Measurements from ENCODE around the gene ZNF28. TPM values are rescaled to one million over a fixed set of nuclear protein-coding genes. Genes with fewer than 3 reads are reported as not detected.
"Not testable (repeated sequence)": the region's sequence is repeated elsewhere in the genome, so short reads cannot be mapped to it uniquely, and the experiment has no call there.

ZNF28 gene
- polyA plus RNA-seq, 1 of the 3 experiments (the other 2 are of a cell fraction) = 4.8 TPM

DNA sequence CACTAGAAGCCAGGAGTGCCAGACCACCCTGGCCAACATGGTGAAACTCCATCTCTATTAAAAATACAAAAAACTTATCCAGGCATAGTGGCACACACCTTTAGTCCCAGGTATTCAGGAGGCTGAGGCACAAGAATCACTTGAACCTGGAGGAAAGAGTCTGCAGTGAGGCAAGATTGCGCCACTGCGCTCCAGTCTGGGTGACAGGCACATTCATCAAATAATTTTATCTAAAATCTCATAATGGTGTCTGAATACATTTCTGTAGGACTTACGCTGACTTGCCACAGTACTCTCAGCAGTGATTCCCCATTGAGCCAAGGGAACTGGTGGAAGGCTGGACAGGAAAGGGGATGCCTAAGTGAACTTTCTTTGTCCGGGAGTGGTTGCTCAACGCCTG, 4.3 kb upstream of the ZNF28 start:
- DNase-seq = no peak
- Histone ChIP-seq H3K9ac (no peak overlapping the region), H3K4me3 (ENCODE audit: low read depth in 2 of 2, low read length in 1 of 2) (no peak overlapping the region), H3K27me3 (ENCODE audit: insufficient read depth) (no peaks in the 10 kb centered on the region), H3K4me2 (no peak overlapping the region), H3K36me3 (replicated peaks in 1 of 2; ENCODE audit: control insufficient read depth in 1 of 2, insufficient read depth in 2 of 2, low read length in 1 of 2) (no peaks in the 10 kb centered on the region), H3K79me2 (ENCODE audit: insufficient read depth) (no peaks in the 10 kb centered on the region), H4K20me1 (ENCODE audit: insufficient read depth) (no peaks in the 10 kb centered on the region), H3K4me1 (ENCODE audit: control insufficient read depth in 1 of 2, insufficient read depth in 2 of 2, low read depth in 1 of 2, low read length in 1 of 2) (no peaks in the 10 kb centered on the region; a peak in 1 of 4 replicates), H2AFZ (ENCODE audit: low read depth) (no peak overlapping the region), H3F3A (replicated peaks; ENCODE audit: insufficient read depth) (no peaks in the 10 kb centered on the region), H3K9me2 (no peaks in the 10 kb centered on the region), H3K9me3 (no peaks in the 10 kb centered on the region), H3K27ac (ENCODE audit: low read depth in 2 of 2, low read length in 1 of 2) (no peak overlapping the region)
- WGBS (ENCODE audit: low lambda C conversion rate) = 58% methylated on average over 5 of the region's 5 CpGs
- ChIA-PET CTCF (no interaction called here), POLR2A (no interaction called here)
- TF ChIP-seq ELF1 (IDR thresholded peaks at IDR 0.05) (no peak), MEF2A (IDR thresholded peaks at IDR 0.05; ENCODE audit: borderline replicate concordance, low read depth) (no peak), CHD2 (IDR thresholded peaks at IDR 0.05; ENCODE audit: low read length, partially characterized antibody) (no peak)

- H3K4me1 ChIP-seq (ENCODE audit: control insufficient read depth in 1 of 2, insufficient read depth in 2 of 2, low read depth in 1 of 2, low read length in 1 of 2) = no peaks in the 10 kb centered on the region; a peak in 1 of 4 replicates
- H3K27ac ChIP-seq (ENCODE audit: low read depth in 2 of 2, low read length in 1 of 2) = no peak overlapping the region
- CTCF ChIA-PET = no interaction called here
- H3F3A ChIP-seq (replicated peaks; ENCODE audit: insufficient read depth) = no peaks in the 10 kb centered on the region
- H3K27me3 ChIP-seq (ENCODE audit: insufficient read depth) = no peaks in the 10 kb centered on the region
- no peak for TF ChIP-seq GABPA (IDR thresholded peaks at IDR 0.05; ENCODE audit: low read depth)
- TF ChIP-seq ZBTB33 (IDR thresholded peaks at IDR 0.05; ENCODE audit: borderline replicate concordance, low read depth) = no peak
- no peak for TF ChIP-seq YY1 (IDR thresholded peaks at IDR 0.05; ENCODE audit: low read depth)
- TF ChIP-seq RCOR1 (IDR thresholded peaks at IDR 0.05; ENCODE audit: low read length) = no peak
- TF ChIP-seq, protein P1, sequence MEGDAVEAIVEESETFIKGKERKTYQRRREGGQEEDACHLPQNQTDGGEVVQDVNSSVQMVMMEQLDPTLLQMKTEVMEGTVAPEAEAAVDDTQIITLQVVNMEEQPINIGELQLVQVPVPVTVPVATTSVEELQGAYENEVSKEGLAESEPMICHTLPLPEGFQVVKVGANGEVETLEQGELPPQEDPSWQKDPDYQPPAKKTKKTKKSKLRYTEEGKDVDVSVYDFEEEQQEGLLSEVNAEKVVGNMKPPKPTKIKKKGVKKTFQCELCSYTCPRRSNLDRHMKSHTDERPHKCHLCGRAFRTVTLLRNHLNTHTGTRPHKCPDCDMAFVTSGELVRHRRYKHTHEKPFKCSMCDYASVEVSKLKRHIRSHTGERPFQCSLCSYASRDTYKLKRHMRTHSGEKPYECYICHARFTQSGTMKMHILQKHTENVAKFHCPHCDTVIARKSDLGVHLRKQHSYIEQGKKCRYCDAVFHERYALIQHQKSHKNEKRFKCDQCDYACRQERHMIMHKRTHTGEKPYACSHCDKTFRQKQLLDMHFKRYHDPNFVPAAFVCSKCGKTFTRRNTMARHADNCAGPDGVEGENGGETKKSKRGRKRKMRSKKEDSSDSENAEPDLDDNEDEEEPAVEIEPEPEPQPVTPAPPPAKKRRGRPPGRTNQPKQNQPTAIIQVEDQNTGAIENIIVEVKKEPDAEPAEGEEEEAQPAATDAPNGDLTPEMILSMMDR (IDR thresholded peaks at IDR 0.05) = no peak
- no peak for TF ChIP-seq FOXJ3 (CRISPR knock-in tag; IDR thresholded peaks at IDR 0.05)
- no peak for TF ChIP-seq TCF12 (IDR thresholded peaks at IDR 0.05)
- no peak for TF ChIP-seq USF2 (IDR thresholded peaks at IDR 0.05; ENCODE audit: borderline replicate concordance, low read depth, low read length)
- no peak for TF ChIP-seq NFIC (IDR thresholded peaks at IDR 0.05; ENCODE audit: borderline replicate concordance)
- TF ChIP-seq TEAD4 (IDR thresholded peaks at IDR 0.05; ENCODE audit: borderline replicate concordance, insufficient read depth) = no peak
- no peak for TF ChIP-seq EZH2phosphoT487 (IDR thresholded peaks at IDR 0.05; ENCODE audit: borderline replicate concordance, low read depth)
- TF ChIP-seq FOXM1 (IDR thresholded peaks at IDR 0.05; ENCODE audit: low read depth) = no peak
- no peak for TF ChIP-seq MAX (IDR thresholded peaks at IDR 0.05; ENCODE audit: low read depth)
- TF ChIP-seq JUND (IDR thresholded peaks at IDR 0.05) = no peak
- TF ChIP-seq ELF1 (IDR thresholded peaks at IDR 0.05) = no peak
- no peak for TF ChIP-seq SIN3A (IDR thresholded peaks at IDR 0.05; ENCODE audit: borderline replicate concordance, low read depth, low read length)
- 69% methylated on average over 12 of the region's 12 CpGs for WGBS (ENCODE audit: low lambda C conversion rate)
- no peaks in the 10 kb centered on the region for H4K20me1 ChIP-seq (ENCODE audit: insufficient read depth)
- H3K9me3 ChIP-seq = no peaks in the 10 kb centered on the region
- no peak for DNase-seq
- POLR2A ChIA-PET = no interaction called here
- H3K9me2 ChIP-seq = no peaks in the 10 kb centered on the region
- H3K4me2 ChIP-seq = no peak overlapping the region
- no peaks in the 10 kb centered on the region for H3K36me3 ChIP-seq (replicated peaks in 1 of 2; ENCODE audit: control insufficient read depth in 1 of 2, insufficient read depth in 2 of 2, low read length in 1 of 2)
- H2AFZ ChIP-seq (ENCODE audit: low read depth) = no peak overlapping the region
- H3K79me2 ChIP-seq (ENCODE audit: insufficient read depth) = no peaks in the 10 kb centered on the region; the same call in 1 of the 2 replicates
- H3K4me3 ChIP-seq (ENCODE audit: low read depth in 2 of 2, low read length in 1 of 2) = no peak overlapping the region
- no peak overlapping the region for H3K9ac ChIP-seq
Observed at GRCh38 chr19:52823676-52824075, 2.2 kb upstream of the ZNF28 start.

- peak overlapping the region; percentile 56 to 74 for H3K4me3 ChIP-seq (ENCODE audit: low read depth in 2 of 2, low read length in 1 of 2)
- peak; percentile 17 for DNase-seq
- H3F3A ChIP-seq (replicated peaks; ENCODE audit: insufficient read depth); H3K79me2 ChIP-seq (ENCODE audit: insufficient read depth); H3K9me3 ChIP-seq; H3K27ac ChIP-seq (ENCODE audit: low read depth in 2 of 2, low read length in 1 of 2); POLR2A ChIA-PET; H3K27me3 ChIP-seq (ENCODE audit: insufficient read depth); CTCF ChIA-PET; H3K4me1 ChIP-seq (ENCODE audit: control insufficient read depth in 1 of 2, insufficient read depth in 2 of 2, low read depth in 1 of 2, low read length in 1 of 2); H4K20me1 ChIP-seq (ENCODE audit: insufficient read depth); H3K9me2 ChIP-seq: not testable (repeated sequence)
- WGBS (ENCODE audit: low lambda C conversion rate) = 17% methylated on average over 18 of the region's 19 CpGs
- H2AFZ ChIP-seq (ENCODE audit: low read depth) = peak overlapping the region; percentile 86; the same call in 1 of the 2 replicates
- peak overlapping the region; percentile 85 for H3K4me2 ChIP-seq
- H3K9ac ChIP-seq = peak overlapping the region; percentile 65
- peaks cover 2 to 13% of the 10 kb centered on the region in 2 experiments for H3K36me3 ChIP-seq (replicated peaks in 1 of 2; ENCODE audit: control insufficient read depth in 1 of 2, insufficient read depth in 2 of 2, low read length in 1 of 2)
Observed at GRCh38 chr19:52820472-52821203, 795 bp downstream of the ZNF28 start.

Data from SK-N-SH (cell line).